Suppressor macrophage (primary cell): ENCODE results near the gene NAXE.
"Not testable (repeated sequence)": the region's sequence is repeated elsewhere in the genome, so short reads cannot be mapped to it uniquely, and the experiment has no call there.

Experiments used
- DNase-seq, 4 experiments: peaks; one replicate each; pipeline ENCODE4 v3.0.0-alpha.2; 2020 to 2022

Gene NAXE

GRCh38 chr1:156571261-156571852 lies 20.2 kb upstream of the NAXE start:
- DNase-seq = peak; percentile 66 to 89 (median 78)

- peak; percentile 90 to 96 (median 94) for DNase-seq
Measured at GRCh38 chr1:156571919-156572662, 19.5 kb upstream of the NAXE start, which contains the start of gene IQGAP3. TSS of gene IQGAP3 (minus strand) at chr1:156572565. CDS start at chr1:156572529, 36 bp downstream.

GRCh38 chr1:156572663-156573018 lies 18.9 kb upstream of the NAXE start:
- DNase-seq = no peak

GRCh38 chr1:156574039-156574633 lies 17.4 kb upstream of the NAXE start:
- no peak for DNase-seq

GRCh38 chr1:156577550-156577949 lies 14.0 kb upstream of the NAXE start:
- DNase-seq = no peak

- DNase-seq = no peak
Measured at GRCh38 chr1:156578055-156578454, 13.5 kb upstream of the NAXE start.

- DNase-seq = no peak
Measured at GRCh38 chr1:156579472-156579871, 12.1 kb upstream of the NAXE start, which contains the start of gene TTC24. TSS of gene TTC24 (plus strand) at chr1:156579723. CDS start at chr1:156581365, 1,642 bp downstream.

- DNase-seq = peak in 2 of 4 experiments; percentile 19 to 39
Measured at GRCh38 chr1:156581661-156582387, 9.8 kb upstream of the NAXE start.

- DNase-seq = peak in 3 of 4 experiments; percentile 25 to 32 (median 27)
Measured at GRCh38 chr1:156582388-156583017, 9.1 kb upstream of the NAXE start.

GRCh38 chr1:156583821-156584622 lies 7.6 kb upstream of the NAXE start:
- peak; percentile 88 to 92 (median 90) for DNase-seq

- DNase-seq = no peak
Measured at GRCh38 chr1:156584813-156585212, 6.8 kb upstream of the NAXE start.

GRCh38 chr1:156586323-156586722 lies 5.3 kb upstream of the NAXE start:
- no peak for DNase-seq

- no peak for DNase-seq
Measured at GRCh38 chr1:156586892-156587477, 4.6 kb upstream of the NAXE start.

GRCh38 chr1:156587927-156588326 lies 3.6 kb upstream of the NAXE start:
- not testable (repeated sequence) for DNase-seq

- no peak for DNase-seq
Measured at GRCh38 chr1:156589546-156589945, 2.0 kb upstream of the NAXE start.

GRCh38 chr1:156590326-156591180 lies 1.0 kb upstream of the NAXE start:
- DNase-seq = no peak

- no peak for DNase-seq
Measured at GRCh38 chr1:156591181-156591431, 470 bp upstream of the NAXE start.

- no peak for DNase-seq
Measured at GRCh38 chr1:156592158-156592909, 758 bp downstream of the NAXE start.

GRCh38 chr1:156592910-156593660 lies 1.5 kb downstream of the NAXE start:
- no peak for DNase-seq
